NCI-H446 treated with DMSO at 0.1 percent for 48 hours (cell line): ENCODE results near the gene EFNA1.

Source experiments
- DNase-seq: peaks from one replicate; lab custom pipeline; 2025; lab: John Stamatoyannopoulos, UW

Gene EFNA1, protein sequence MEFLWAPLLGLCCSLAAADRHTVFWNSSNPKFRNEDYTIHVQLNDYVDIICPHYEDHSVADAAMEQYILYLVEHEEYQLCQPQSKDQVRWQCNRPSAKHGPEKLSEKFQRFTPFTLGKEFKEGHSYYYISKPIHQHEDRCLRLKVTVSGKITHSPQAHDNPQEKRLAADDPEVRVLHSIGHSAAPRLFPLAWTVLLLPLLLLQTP

DNA sequence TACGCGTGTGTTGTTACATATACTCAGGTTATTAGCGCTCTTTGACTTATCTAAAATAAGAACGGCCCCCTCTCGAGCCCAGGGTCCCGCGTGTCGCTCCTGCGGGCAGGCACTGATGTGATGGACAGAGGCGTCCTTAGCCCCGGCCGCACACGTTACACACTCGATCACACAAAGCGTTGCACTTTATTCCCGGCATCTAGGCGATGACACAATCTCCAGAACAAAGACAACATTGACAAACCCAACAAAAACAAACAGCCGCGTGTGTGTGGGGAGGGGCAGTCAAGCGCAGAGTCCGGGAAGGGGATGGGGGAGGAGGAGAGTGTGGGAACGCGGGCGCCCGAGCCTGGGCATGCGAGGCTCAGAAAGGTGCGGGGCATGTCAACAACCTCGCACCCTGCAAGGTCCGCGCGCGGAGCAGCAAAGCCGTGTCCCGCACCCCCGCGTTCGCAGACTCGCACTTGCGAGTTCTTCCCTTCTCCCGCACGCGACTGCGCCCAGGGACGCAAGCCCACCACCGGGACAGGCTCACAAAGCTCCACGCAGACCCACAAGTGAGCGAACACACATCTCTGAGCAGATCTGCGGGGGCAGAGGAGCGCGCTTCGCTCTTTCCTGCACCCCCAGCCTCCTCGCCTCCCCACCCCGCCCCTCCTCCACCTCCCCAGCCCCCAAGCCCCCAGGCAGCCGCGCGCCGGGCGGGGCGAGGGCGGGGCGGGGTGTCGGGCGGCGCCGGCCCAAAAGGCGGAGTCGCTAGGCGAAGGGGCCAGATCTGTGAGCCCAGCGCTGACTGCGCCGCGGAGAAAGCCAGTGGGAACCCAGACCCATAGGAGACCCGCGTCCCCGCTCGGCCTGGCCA, at the start of gene EFNA1:
Gene EFNA1 (plus strand): TSS at position 772 of the 862 bp plus-strand sequence. CDS start 102 bp downstream, outside the sequence.
- peak; percentile 21 for DNase-seq

DNA sequence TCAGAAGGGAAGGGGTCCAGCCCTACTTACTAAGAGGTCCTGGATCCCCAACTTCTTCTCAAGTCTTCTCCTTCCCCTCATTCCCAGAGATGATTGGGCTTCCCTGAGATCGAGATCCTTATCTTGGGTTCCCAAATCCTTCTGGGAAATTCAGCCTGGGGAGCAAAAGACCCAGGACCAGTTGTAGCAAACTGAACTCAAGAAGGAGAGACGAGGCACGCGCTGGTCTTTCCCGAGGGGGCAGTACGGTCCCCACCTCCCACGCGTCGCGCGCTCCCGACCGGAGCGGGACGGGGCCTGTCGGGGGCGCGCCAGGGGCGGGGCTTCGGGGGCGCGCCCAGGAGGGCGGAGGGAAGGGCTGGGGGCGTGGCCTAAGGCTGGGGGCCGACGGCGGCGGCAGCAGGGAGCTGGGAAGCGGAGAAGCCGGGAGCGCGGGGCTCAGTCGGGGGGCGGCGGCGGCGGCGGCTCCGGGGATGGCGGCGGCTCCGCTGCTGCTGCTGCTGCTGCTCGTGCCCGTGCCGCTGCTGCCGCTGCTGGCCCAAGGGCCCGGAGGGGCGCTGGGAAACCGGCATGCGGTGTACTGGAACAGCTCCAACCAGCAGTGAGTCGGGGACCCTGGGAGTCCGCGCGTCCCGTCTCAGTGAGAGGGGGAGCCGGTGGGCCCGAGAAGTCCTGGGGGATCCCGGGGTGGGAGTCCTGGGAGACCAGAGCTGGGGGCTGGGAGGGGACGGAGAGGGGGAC, 49.0 kb upstream of the EFNA1 start, which contains the start of gene EFNA3:
Gene EFNA3 (plus strand): TSS at position 369 of the 741 bp plus-strand sequence. CDS start 105 bp downstream, at position 474.
- DNase-seq = no peak

DNA sequence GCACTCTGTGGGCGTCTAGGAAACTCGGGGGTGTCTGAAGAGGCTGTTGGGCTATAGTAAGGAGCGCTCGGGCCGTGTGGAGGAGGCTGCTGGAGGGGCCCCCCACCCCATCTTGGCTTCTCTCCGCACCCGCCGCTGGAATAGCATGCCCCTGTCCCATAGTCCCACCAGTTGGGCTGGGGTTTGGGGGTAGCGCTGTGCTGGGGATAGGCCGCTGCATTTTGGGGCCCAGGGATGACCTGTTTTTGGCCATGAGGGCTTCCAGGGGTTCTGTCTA, 48.5 kb upstream of the EFNA1 start:
- no peak for DNase-seq

DNA sequence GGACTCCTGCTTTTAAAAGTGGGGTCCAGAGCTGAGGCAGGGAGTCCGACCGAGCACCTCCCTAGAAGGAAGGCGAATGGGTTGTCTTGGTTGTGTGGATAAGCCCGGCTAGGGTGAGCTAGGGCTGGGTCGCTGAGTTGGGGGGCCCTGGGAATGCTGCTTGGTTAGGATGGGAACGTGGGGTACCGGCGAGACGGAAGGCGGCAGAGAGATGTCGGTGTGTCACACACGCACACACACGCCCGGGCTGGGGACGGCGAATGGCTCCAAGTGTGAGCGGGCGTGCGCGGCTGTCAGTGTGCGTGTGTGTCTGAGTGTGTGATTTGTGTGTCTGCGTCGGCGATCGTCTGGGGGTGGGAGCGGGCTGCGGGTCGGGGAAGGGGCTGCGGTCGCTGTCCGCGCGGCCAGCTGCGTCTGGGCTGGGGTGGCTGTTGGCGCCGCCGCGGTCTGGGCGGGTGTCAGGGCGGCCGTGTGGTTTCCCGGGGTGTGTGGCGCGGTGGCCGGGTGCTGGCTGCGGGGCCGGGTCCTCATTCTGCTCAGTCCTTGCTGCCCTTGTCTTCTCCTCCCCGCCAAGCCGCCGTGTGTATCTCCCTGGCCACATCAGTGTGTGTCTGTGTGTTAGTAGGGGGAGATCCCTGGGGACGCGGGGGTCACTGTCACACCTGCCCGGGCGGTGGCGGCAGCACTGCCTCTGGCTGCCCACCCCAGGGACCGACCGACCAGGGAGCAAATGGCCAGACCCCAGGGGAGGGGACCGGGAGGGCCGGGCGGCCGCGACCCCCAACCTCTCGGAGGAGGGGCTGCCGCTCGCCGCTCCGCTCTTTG, 48.0 kb upstream of the EFNA1 start:
- no peak for DNase-seq

DNA sequence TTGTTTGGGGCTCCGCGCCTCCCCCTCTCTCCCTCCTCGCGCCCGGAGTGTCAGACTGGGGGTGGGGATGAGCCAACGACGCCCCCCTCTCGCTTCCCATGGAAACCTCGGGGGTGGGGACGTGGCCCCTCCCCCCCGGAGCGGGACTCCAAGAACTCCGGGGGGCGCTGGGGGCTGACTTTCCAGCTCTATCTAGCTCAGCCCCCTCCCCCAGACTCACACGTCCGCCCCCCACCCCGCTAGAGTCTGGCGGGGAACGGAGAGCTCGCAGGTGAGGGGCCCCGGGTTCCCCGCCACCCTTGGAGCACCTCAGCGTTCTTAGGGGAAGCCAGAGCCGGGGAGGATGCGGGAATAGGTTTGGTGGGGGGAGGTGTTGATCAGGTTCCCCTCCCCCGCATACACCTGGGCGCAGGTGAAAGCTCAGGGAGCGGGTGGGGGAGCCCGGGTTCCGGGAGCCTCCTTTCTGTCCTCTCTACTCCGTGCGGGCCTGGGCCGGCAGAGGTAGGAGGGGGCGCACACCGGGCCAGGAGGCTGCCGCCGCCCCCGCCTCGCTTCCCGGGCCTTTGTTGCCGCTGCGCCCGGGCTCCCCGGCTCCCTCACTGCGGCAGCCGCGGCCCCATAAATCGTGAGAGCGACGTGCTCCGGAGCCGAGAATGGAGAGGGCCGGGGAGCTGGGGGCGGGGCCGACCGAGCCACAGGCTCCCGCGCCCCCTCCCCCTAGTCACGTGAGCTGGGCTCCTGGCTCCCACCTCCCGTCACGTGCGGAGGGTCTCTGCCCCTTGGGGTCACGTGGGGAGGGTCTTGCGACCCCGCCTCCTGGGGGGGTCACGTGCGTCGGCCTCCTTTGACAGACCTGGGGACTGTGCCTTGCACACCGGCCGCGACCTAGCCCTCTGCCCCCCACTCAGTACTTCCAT, 47.1 kb upstream of the EFNA1 start:
- no peak for DNase-seq

DNA sequence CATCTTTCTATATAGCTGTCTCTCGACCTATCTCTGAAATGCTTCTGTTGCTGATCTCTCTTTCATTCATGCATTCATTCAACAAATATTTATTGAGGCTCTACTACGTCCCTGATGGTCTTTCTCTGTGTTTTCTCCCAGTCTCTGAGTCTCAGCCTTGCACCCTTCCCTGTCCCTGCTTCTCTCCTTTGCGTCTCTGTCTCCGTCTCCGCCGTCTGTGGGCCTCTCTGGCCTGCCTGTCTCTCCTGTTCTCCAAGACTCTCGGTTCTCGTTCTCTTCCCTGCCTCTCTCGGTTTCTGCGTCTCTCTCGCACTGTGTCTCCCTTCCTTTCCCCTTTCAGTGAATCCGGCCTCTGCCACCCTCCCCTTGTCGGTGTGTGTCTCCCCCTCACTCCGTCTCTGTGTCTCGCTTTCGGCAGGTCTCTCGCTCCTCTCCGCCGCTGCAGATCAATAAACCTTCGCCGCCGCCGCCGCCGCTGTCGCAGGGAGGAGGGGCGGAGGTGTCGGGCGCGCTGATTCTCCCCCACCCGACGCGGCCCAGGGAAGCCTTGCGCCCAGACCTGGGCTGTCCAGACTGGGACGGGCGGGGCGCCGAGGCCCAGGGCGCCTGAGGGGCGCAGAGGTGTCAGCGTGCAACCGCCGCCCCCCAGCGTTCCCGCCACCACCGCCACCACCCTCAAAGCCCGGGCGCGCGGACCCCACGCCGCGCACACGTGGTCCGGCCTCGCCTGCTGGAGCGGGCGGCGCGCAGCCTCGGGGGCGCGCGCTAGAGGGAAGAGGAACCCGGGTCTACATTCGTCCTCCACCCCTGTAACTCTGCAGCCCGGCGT, 46.0 kb upstream of the EFNA1 start:
- no peak for DNase-seq

DNA sequence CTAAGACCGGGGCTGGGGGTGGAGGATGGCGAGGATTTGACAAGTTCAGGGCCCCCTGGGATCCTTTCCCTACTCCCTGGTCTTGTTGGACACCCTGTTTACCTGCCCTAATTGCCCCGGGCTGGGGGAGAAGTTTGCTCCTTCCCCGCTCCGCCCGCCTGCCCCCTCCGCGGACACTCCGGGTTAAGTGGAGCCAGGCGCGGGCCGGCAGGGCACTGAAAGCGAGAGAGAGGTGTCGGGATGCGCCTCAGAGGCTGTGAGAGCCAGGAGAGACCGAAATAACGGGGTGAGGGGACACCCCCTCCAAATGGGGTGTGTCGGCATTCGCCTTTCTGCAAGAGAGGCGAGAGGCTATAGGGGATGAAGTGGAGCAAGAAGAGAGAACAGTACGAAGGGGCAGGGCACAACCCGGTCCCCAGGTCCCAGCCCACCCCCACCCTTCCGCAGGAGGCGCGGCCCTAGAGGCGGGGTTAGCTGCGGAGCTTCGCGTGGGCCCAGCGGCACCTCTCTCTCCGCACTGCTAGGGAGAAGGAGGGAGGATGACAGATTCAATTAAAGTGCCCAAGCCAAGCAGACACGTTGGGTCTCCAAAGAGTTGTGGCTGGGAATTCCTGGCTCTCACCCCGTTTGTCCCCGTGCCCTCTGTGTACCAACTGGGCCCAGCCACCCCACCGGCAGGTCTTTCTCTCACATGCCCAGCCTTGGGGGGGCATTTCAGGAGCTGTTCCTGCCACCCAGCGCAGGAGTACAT, 45.2 kb upstream of the EFNA1 start:
- DNase-seq = no peak

DNA sequence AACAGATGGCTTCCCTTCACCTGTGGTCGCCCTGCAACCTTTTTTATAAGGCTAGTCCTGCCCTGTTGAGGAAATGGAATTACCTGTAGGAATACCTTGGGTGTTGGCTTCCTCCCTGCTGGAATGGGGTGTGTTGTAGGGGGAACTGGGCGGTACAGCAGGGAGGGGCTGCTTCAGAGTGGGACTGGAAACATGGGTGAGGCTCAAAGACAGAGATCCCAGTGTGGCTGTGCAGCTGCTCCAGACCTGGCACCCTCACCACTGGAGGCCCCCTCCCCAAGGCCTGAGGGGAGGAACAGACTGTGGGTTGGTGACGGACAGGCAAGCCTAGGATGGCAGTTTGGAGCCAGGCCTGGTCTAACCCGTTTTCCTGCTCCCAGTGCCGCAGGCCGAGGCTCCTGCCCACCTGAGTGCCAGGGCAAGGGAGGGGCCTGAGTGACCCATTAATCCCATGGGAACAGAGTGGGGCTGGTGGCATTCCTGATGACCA, 44.6 kb upstream of the EFNA1 start:
- DNase-seq = no peak

DNA sequence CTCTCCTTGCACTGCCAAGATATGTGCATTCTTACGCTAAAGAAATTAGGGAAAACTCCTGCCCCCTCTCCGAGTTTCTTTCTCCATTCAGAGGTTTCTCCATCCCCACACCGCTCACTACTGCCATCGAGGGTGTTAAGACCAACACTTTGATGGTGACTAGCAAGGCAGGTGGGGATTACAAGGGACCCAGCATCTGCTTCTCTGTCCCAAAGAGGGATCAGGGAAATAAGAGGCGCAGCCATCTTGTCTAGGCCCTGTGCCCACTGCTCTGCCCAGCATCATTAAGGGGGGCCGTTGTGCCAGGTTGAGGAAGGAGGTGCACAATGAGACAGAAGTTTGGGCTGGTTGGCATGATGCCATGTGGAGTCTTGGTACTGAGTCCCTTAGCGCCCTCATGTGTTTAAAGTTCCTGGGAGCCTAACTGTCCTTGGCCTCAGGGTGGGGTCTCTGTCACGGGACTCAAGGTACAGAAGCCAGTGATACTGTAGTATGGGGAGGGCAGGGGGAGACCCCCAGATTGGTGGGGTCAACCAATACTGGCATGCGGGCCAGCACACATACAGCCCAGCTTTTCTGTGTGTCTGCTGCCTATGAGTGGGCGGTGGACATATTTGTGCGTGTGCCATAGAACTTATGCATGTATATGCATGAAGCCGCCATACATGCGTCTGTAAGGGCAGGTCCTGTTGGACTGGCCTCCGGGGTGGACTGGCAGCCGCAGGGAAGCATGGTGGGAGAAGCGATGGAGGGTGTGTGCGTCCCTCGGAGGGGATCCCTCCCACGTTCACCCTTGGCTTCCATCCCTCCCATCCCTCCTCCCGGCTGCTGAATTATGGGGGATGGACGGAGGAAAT, 43.6 kb upstream of the EFNA1 start:
- DNase-seq = peak; percentile 33

DNA sequence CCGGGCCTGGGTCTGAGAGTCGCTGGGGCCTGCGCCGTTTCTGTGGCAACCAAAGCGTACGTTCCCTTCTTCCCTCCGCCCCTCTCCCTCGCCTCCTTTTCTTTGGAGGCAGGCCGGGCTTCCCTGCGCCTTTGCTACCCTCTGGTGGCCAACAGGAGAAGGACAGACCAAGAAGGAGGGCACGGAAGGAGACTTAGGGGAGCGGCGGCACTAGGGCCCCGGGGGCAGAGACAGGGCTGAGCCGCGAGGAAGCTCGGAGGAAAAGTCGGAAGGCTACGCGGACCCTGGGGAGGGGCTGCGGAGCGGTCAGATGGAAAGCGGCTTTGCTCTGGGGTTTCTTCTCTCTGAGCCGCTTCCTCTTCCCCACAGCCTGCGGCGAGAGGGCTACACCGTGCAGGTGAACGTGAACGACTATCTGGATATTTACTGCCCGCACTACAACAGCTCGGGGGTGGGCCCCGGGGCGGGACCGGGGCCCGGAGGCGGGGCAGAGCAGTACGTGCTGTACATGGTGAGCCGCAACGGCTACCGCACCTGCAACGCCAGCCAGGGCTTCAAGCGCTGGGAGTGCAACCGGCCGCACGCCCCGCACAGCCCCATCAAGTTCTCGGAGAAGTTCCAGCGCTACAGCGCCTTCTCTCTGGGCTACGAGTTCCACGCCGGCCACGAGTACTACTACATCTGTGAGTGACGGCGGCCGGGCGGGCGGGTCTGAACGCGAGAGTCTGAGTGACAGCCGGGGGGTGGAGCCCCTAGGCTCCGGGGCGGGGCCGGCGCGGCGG, 42.8 kb upstream of the EFNA1 start:
- peak; percentile 91 for DNase-seq

DNA sequence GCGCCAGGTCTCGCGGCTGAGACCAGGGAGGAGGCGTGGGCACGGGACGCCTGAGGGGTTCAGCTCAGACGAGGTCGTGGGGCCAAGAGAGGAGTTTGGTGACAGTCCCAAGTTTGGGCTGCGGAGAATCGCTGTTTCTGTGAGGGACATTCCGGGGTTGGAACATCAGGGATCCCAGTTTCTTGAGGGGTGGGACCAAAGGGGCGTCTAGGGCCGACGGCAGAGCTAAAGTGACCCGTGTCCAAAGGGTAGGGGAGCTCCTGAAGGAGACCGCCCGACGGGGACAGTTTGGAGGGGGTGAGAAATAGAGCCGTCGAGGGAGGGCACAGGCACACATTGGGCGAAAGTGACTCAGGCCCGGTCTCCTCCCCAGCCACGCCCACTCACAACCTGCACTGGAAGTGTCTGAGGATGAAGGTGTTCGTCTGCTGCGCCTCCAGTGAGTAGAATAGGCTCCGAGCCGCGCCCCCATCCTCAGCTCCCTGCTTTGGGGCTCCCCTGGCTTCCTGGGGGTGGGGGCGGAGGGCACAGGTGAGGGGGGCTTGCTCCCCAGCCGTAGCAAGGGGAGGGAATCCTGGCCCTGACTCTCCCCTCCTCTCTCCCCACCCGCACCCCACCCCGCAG, 42.1 kb upstream of the EFNA1 start:
- no peak for DNase-seq

DNA sequence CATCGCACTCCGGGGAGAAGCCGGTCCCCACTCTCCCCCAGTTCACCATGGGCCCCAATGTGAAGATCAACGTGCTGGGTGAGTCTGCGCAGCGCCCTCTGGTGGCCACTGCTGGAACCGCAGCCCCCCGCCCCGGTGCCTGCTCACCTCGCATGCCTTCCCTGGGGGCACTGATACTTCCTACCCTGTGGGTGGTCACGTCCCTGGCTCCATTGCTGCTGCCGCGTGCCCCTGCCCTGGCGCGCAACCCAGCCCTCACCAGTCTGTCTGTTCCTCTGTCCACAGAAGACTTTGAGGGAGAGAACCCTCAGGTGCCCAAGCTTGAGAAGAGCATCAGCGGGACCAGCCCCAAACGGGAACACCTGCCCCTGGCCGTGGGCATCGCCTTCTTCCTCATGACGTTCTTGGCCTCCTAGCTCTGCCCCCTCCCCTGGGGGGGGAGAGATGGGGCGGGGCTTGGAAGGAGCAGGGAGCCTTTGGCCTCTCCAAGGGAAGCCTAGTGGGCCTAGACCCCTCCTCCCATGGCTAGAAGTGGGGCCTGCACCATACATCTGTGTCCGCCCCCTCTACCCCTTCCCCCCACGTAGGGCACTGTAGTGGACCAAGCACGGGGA, 41.4 kb upstream of the EFNA1 start:
- no peak for DNase-seq

DNA sequence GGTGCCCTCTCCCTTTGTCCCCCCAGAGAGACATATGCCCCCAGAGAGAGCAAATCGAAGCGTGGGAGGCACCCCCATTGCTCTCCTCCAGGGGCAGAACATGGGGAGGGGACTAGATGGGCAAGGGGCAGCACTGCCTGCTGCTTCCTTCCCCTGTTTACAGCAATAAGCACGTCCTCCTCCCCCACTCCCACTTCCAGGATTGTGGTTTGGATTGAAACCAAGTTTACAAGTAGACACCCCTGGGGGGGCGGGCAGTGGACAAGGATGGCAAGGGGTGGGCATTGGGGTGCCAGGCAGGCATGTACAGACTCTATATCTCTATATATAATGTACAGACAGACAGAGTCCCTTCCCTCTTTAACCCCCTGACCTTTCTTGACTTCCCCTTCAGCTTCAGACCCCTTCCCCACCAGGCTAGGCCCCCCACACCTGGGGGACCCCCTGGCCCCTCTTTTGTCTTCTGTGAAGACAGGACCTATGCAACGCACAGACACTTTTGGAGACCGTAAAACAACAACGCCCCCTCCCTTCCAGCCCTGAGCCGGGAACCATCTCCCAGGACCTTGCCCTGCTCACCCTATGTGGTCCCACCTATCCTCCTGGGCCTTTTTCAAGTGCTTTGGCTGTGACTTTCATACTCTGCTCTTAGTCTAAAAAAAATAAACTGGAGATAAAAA, 40.7 kb upstream of the EFNA1 start:
- no peak for DNase-seq

DNA sequence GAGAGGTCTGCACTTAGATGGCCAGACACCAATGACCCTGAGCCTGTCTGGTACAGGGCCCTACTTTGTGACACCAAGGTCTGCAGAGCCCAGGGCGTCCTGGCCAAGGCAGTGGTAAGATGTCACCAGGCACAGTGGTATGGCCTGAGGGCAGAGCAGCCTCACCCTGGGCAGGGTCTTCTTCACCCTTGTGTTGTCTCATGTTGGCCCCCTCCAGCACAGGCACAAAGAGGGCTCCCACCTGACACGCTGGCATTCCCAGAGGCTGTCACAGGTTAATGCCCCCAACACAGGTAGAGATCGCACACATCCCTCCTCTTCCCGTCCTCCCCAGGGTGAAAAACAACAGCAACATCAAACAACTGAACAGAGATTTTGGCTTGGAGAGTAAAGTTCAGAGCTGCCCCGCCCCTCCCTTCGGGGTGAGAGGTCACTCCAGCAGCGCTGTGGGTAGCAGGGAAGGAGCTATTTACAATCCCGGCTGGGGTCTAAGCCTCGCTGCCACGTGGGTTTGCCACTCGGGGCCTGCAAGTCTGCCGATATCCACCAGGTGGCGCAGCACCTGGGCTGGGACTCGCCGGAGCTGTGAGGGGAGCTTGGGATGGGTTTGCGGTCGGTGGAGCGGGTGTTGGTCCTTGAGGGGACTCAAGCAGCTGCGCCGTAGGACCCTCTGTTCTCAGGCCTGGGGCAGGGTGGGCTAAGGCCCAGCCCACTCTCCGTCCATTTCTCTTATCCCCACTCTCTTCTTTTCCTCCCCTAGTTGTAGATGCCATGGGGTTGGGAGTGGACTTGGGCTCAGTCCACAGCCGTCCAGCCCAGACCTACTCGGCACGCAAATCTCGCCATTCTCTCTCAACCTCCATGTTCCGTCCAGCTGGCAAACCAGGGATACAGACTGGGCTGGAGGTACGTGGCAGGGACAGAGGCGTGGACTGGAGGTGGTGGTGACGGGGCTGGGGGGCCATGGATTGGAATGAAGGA, 36.3 kb upstream of the EFNA1 start:
- peak; percentile 45 for DNase-seq

DNA sequence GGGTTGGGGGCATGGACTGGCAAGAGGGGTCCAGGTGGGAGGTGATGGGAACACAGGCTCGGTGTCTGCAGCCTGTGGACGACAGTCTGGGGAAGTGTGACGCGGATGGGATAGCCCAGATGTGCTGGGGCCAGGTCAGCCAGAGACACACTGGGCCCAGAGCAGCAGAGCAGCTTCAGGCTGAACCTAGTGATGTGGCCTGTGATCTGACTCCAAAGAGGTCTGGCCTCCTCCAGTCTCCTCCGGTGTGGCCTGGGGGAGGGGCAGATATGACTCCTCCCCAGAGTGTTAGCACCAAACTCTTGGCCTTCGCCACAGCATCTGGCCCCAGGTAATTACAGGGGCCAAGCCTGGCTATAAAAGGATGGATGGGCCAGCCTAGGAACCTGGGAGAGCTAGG, 35.5 kb upstream of the EFNA1 start:
- no peak for DNase-seq
